GM23248 (cell line): ENCODE measurements around the gene KMT2A. TPM values are rescaled to one million over a fixed set of nuclear protein-coding genes. Genes with fewer than 3 reads are reported as not detected.

ENCODE experiments used
- DNase-seq: peaks from one replicate; pipeline ENCODE4 v3.0.0-alpha.2; 2015
- H2AFZ ChIP-seq: fragments of 200-600 bp; sonication (generic); 2 replicates; pipeline ENCODE4 v1.6.1; 2016; ENCODE audit warnings: antibody characterized with exemption
- H3F3A ChIP-seq: fragments of 200-600 bp; sonication (generic); 2 replicates; pipeline ENCODE4 v1.6.1; 2016; ENCODE audit warnings: mild to moderate bottlenecking, antibody characterized with exemption, mixed run types; ENCODE audit not compliant: insufficient read depth
- H3K27ac ChIP-seq: fragments of 200-600 bp; sonication (generic); 2 replicates; pipeline ENCODE4 v1.5.1; 2016; ENCODE audit warnings: mild to moderate bottlenecking
- H3K27me3 ChIP-seq: fragments of 200-600 bp; sonication (generic); replicated peaks from 2 replicates; pipeline ENCODE4 v1.6.1; 2016; ENCODE audit warnings: mild to moderate bottlenecking; ENCODE audit not compliant: insufficient read depth
- H3K36me3 ChIP-seq: fragments of 200-600 bp; sonication (generic); 2 replicates; pipeline ENCODE4 v1.6.1; 2016; ENCODE audit warnings: low read depth, mild to moderate bottlenecking
- H3K4me1 ChIP-seq: fragments of 200-600 bp; sonication (generic); 2 replicates; pipeline ENCODE4 v1.6.1; 2016; ENCODE audit warnings: mild to moderate bottlenecking; ENCODE audit not compliant: insufficient read depth
- H3K4me2 ChIP-seq: fragments of 200-600 bp; sonication (generic); one replicate; pipeline ENCODE4 v1.6.1; 2016; ENCODE audit warnings: mild to moderate bottlenecking; ENCODE audit not compliant: unreplicated experiment
- H3K4me3 ChIP-seq: fragments of 200-600 bp; sonication (generic); 2 replicates; pipeline ENCODE4 v1.5.1; 2016; ENCODE audit warnings: mild to moderate bottlenecking
- H3K79me2 ChIP-seq: fragments of 200-600 bp; sonication (generic); 2 replicates; pipeline ENCODE4 v1.6.1; 2016; ENCODE audit warnings: mild to moderate bottlenecking; ENCODE audit not compliant: insufficient read depth
- H3K9ac ChIP-seq: fragments of 200-600 bp; sonication (generic); 2 replicates; pipeline ENCODE4 v1.6.1; 2016; ENCODE audit warnings: mild to moderate bottlenecking
- H3K9me2 ChIP-seq: fragments of 200-600 bp; sonication (generic); 2 replicates; pipeline ENCODE4 v1.6.1; 2016; ENCODE audit warnings: mixed run types, mild to moderate bottlenecking, moderate library complexity; ENCODE audit not compliant: insufficient read depth
- H3K9me3 ChIP-seq: fragments of 200-600 bp; sonication (generic); one replicate; pipeline ENCODE4 v1.6.1; 2017; ENCODE audit warnings: low read depth
- H4K20me1 ChIP-seq: fragments of 200-600 bp; sonication (generic); 2 replicates; pipeline ENCODE4 v1.6.0; 2016; ENCODE audit not compliant: insufficient read depth
- EZH2 ChIP-seq: fragments of 200-600 bp; sonication (generic); IDR thresholded peaks from 2 replicates; pipeline ENCODE4 v1.6.1; 2018; ENCODE audit warnings: antibody characterized with exemption, mild to moderate bottlenecking; ENCODE audit not compliant: insufficient read depth, poor library complexity, severe bottlenecking
- WGBS, 2 experiments: methylation state at CpG; one replicate each; pipeline ENCODE4 v1.1.6; 2015 to 2017; ENCODE audit warnings: low lambda C conversion rate in 2 of 2, low coverage in 1 of 2; ENCODE audit errors: missing lambda C conversion rate in 2 of 2; 5-methylcytosine and 5-hydroxymethylcytosine counted together
- in situ Hi-C: fragments of 300-500 bp; cut with MboI; formaldehyde crosslinking; loops from 2 replicates; pipeline ENCODE4 v1.15.0; 2020
- polyA plus RNA-seq: library from polyadenylated mRNA; unstranded; fragments of >200 nt; fragmentation: Nextera tagmentation; extraction: Ambion mirVana; gene quantifications from 2 replicates; pipeline ENCODE4 v1.2.1, GENCODE V29; 2016
- total RNA-seq: library from RNA; depleted of rRNA; stranded (reverse); fragments of >200 nt; shearing (Covaris generic); gene quantifications from 2 replicates; pipeline ENCODE4 v1.2.3, GENCODE V29; 2014; rRNA removed

Gene KMT2A
- total and polyA plus RNA-seq, 2 experiments from 2014 or later = 7.6 to 19.1 TPM

DNA sequence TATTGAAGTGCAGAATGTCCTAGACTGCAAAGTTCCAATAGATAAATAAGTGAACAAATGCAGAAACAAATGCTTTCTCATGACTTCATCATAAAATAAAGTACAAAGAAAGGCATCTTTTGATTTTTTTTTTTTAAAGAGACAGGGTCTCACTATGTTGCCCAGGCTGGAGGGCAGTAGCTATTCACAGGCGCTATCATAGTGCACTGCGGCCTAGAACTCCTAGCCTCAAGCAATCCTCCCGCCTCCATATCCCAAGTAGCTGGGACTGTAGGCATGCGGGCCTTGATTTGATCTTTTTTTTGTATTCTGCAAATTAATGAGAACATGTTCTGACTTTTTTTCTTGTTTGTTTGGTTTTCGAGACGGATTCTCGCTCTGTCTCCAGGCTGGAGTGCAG is 138.3 kb downstream of the KMT2A start:
- Histone ChIP-seq H3K9me2 (no peaks in the 10 kb centered on the region), H3K27me3 (no peaks in the 10 kb centered on the region), H3K36me3 (no peaks in the 10 kb centered on the region), H2AFZ (no peak overlapping the region), H3K9me3 (no peaks in the 10 kb centered on the region), H3K4me1 (peaks cover 41% of the 10 kb centered on the region), H3K27ac (peak overlapping the region; percentile 100), H3K4me2 (peak overlapping the region; percentile 92), H3F3A (peaks cover 43% of the 10 kb centered on the region), H3K4me3 (peak overlapping the region; percentile 95), H4K20me1 (peaks cover 30% of the 10 kb centered on the region; the same call in 1 of the 2 replicates), H3K79me2 (peaks cover 90% of the 10 kb centered on the region), H3K9ac (peak overlapping the region; percentile 100)
- in situ Hi-C loops = no loop called here
- WGBS, 2 experiments = 20 to 21% methylated on average over 6 to 7 of the region's 7 CpGs
- TF ChIP-seq EZH2 = no peak
- DNase-seq = no peak

Other genes with a start within 250 kb of the KMT2A start
- not detected in 2 replicates for gene JAML, start 211.5 kb upstream of the KMT2A start, total RNA-seq
- not detected in 2 replicates for gene JAML, start 211.5 kb upstream of the KMT2A start, polyA plus RNA-seq
- 1.3 and 2.4 TPM in 2 replicates for gene MPZL3, start 184.1 kb upstream of the KMT2A start, total RNA-seq
- 0.72 and 0.78 TPM in 2 replicates for gene MPZL3, start 184.1 kb upstream of the KMT2A start, polyA plus RNA-seq
- gene MPZL2, start 172.2 kb upstream of the KMT2A start, total RNA-seq = not detected in 2 replicates
- gene MPZL2, start 172.2 kb upstream of the KMT2A start, polyA plus RNA-seq = not detected in 2 replicates
- not detected in 2 replicates for gene CD3E, start 131.8 kb upstream of the KMT2A start, total RNA-seq
- gene CD3E, start 131.8 kb upstream of the KMT2A start, polyA plus RNA-seq = not detected in 2 replicates
- gene CD3D, start 93.8 kb upstream of the KMT2A start, total RNA-seq = not detected in 2 replicates
- gene CD3D, start 93.8 kb upstream of the KMT2A start, polyA plus RNA-seq = not detected in 2 replicates
- gene CD3G, start 92.1 kb upstream of the KMT2A start, total RNA-seq = not detected in 2 replicates
- not detected in 2 replicates for gene CD3G, start 92.1 kb upstream of the KMT2A start, polyA plus RNA-seq
- gene UBE4A, start 76.9 kb upstream of the KMT2A start, total RNA-seq = 48.2 and 50.6 TPM in 2 replicates
- 25.1 and 25.4 TPM in 2 replicates for gene UBE4A, start 76.9 kb upstream of the KMT2A start, polyA plus RNA-seq
- gene ATP5MG, start 34.9 kb upstream of the KMT2A start, total RNA-seq = 32.3 and 79.4 TPM in 2 replicates
- gene ATP5MG, start 34.9 kb upstream of the KMT2A start, polyA plus RNA-seq = 414 and 426 TPM in 2 replicates
- 1.1 TPM in 1 of 2 replicates, not detected in the other for gene TTC36, start 91.0 kb downstream of the KMT2A start, total RNA-seq
- 0.27 and 0.58 TPM in 2 replicates for gene TTC36, start 91.0 kb downstream of the KMT2A start, polyA plus RNA-seq
- 4.2 and 10.6 TPM in 2 replicates for gene TMEM25, start 94.7 kb downstream of the KMT2A start, total RNA-seq
- 7.1 and 7.5 TPM in 2 replicates for gene TMEM25, start 94.7 kb downstream of the KMT2A start, polyA plus RNA-seq
- 38.1 and 49.5 TPM in 2 replicates for gene IFT46, start 129.4 kb downstream of the KMT2A start, total RNA-seq
- 21.7 and 25.9 TPM in 2 replicates for gene IFT46, start 129.4 kb downstream of the KMT2A start, polyA plus RNA-seq
- 187 and 191 TPM in 2 replicates for gene ARCN1, start 135.9 kb downstream of the KMT2A start, total RNA-seq
- 188 and 190 TPM in 2 replicates for gene ARCN1, start 135.9 kb downstream of the KMT2A start, polyA plus RNA-seq
- gene PHLDB1, start 171.1 kb downstream of the KMT2A start, total RNA-seq = 102 and 109 TPM in 2 replicates
- gene PHLDB1, start 171.1 kb downstream of the KMT2A start, polyA plus RNA-seq = 91.7 and 91.8 TPM in 2 replicates
- not detected in 2 replicates for gene TREH, start 243.2 kb downstream of the KMT2A start, total RNA-seq
- gene TREH, start 243.2 kb downstream of the KMT2A start, polyA plus RNA-seq = 0.06 and 0.09 TPM in 2 replicates